GM23248 (cell line): ENCODE measurements around the gene GRAP2. TPM values are rescaled to one million over a fixed set of nuclear protein-coding genes. Genes with fewer than 3 reads are reported as not detected.

ENCODE experiments used
- DNase-seq: peaks from one replicate; pipeline ENCODE4 v3.0.0-alpha.2; 2015
- H2AFZ ChIP-seq: fragments of 200-600 bp; sonication (generic); 2 replicates; pipeline ENCODE4 v1.6.1; 2016; ENCODE audit warnings: antibody characterized with exemption
- H3F3A ChIP-seq: fragments of 200-600 bp; sonication (generic); 2 replicates; pipeline ENCODE4 v1.6.1; 2016; ENCODE audit warnings: mild to moderate bottlenecking, antibody characterized with exemption, mixed run types; ENCODE audit not compliant: insufficient read depth
- H3K27ac ChIP-seq: fragments of 200-600 bp; sonication (generic); 2 replicates; pipeline ENCODE4 v1.5.1; 2016; ENCODE audit warnings: mild to moderate bottlenecking
- H3K27me3 ChIP-seq: fragments of 200-600 bp; sonication (generic); replicated peaks from 2 replicates; pipeline ENCODE4 v1.6.1; 2016; ENCODE audit warnings: mild to moderate bottlenecking; ENCODE audit not compliant: insufficient read depth
- H3K36me3 ChIP-seq: fragments of 200-600 bp; sonication (generic); 2 replicates; pipeline ENCODE4 v1.6.1; 2016; ENCODE audit warnings: low read depth, mild to moderate bottlenecking
- H3K4me1 ChIP-seq: fragments of 200-600 bp; sonication (generic); 2 replicates; pipeline ENCODE4 v1.6.1; 2016; ENCODE audit warnings: mild to moderate bottlenecking; ENCODE audit not compliant: insufficient read depth
- H3K4me2 ChIP-seq: fragments of 200-600 bp; sonication (generic); one replicate; pipeline ENCODE4 v1.6.1; 2016; ENCODE audit warnings: mild to moderate bottlenecking; ENCODE audit not compliant: unreplicated experiment
- H3K4me3 ChIP-seq: fragments of 200-600 bp; sonication (generic); 2 replicates; pipeline ENCODE4 v1.5.1; 2016; ENCODE audit warnings: mild to moderate bottlenecking
- H3K79me2 ChIP-seq: fragments of 200-600 bp; sonication (generic); 2 replicates; pipeline ENCODE4 v1.6.1; 2016; ENCODE audit warnings: mild to moderate bottlenecking; ENCODE audit not compliant: insufficient read depth
- H3K9ac ChIP-seq: fragments of 200-600 bp; sonication (generic); 2 replicates; pipeline ENCODE4 v1.6.1; 2016; ENCODE audit warnings: mild to moderate bottlenecking
- H3K9me2 ChIP-seq: fragments of 200-600 bp; sonication (generic); 2 replicates; pipeline ENCODE4 v1.6.1; 2016; ENCODE audit warnings: mixed run types, mild to moderate bottlenecking, moderate library complexity; ENCODE audit not compliant: insufficient read depth
- H3K9me3 ChIP-seq: fragments of 200-600 bp; sonication (generic); one replicate; pipeline ENCODE4 v1.6.1; 2017; ENCODE audit warnings: low read depth
- H4K20me1 ChIP-seq: fragments of 200-600 bp; sonication (generic); 2 replicates; pipeline ENCODE4 v1.6.0; 2016; ENCODE audit not compliant: insufficient read depth
- EZH2 ChIP-seq: fragments of 200-600 bp; sonication (generic); IDR thresholded peaks from 2 replicates; pipeline ENCODE4 v1.6.1; 2018; ENCODE audit warnings: antibody characterized with exemption, mild to moderate bottlenecking; ENCODE audit not compliant: insufficient read depth, poor library complexity, severe bottlenecking
- EZH2phosphoT487 ChIP-seq: fragments of 200-600 bp; sonication (generic); IDR thresholded peaks from 2 replicates; pipeline ENCODE4 v1.6.1; 2018; ENCODE audit warnings: antibody characterized with exemption, moderate library complexity, mild to moderate bottlenecking, low read depth; ENCODE audit not compliant: insufficient read depth
- WGBS, 2 experiments: methylation state at CpG; one replicate each; pipeline ENCODE4 v1.1.6; 2015 to 2017; ENCODE audit warnings: low lambda C conversion rate in 2 of 2, low coverage in 1 of 2; ENCODE audit errors: missing lambda C conversion rate in 2 of 2; 5-methylcytosine and 5-hydroxymethylcytosine counted together
- in situ Hi-C: fragments of 300-500 bp; cut with MboI; formaldehyde crosslinking; loops from 2 replicates; pipeline ENCODE4 v1.15.0; 2020
- polyA plus RNA-seq: library from polyadenylated mRNA; unstranded; fragments of >200 nt; fragmentation: Nextera tagmentation; extraction: Ambion mirVana; gene quantifications from 2 replicates; pipeline ENCODE4 v1.2.1, GENCODE V29; 2016
- total RNA-seq: library from RNA; depleted of rRNA; stranded (reverse); fragments of >200 nt; shearing (Covaris generic); gene quantifications from 2 replicates; pipeline ENCODE4 v1.2.3, GENCODE V29; 2014; rRNA removed

The GRAP2 gene
- total RNA-seq (not detected in 2 replicates), polyA plus RNA-seq (not detected in 2 replicates)

DNA sequence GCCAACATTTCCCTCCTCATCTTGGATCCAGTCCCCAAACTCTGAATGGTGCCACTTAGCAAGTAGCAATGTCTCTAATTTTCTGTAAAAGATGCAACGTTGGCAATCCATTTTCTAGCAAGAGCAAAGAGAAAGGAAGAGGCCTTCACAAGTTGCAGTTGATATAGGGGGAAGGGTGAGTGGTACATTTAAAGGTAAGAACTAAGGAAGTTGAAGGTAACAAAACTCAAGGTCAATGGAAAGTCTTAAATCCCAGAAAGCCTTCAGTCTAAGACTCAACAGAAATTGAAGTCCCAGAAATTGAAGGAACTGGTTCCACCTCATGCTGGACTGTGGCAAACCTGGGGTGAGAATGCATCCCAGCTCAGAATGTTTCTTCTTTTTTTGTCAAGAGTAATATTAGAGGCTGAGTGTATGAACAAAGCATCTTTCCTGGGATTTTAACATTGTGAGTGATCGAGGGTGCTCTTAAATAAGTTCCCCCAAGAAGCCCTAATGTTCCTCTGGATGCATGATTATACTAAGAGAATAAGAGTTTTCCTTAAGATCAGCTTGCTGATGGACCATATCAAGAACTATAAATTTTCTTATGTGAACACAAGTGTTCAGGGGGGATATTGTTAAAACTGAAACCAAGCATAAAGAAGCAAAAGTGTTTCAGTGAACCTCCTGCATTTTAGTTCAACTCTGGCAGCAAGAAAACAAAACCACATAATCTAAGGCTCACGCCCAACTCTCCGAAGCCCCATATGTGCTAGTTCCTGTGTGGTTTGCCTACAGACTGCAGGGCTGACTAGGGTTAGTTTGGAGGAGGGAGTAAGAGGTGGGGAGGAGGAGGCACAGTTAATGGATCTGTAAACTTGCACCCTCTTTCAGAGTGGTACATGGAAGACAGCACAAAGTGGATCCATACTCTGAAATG is at the start of gene GRAP2:
GRAP2 (plus strand) TSS at position 779 of the 922 bp plus-strand sequence. CDS start 46,023 bp downstream, outside the sequence.
- in situ Hi-C loops: no loop called here
- WGBS, 2 experiments: 4 to 8% methylated on average over 4 of the region's 4 CpGs

DNA sequence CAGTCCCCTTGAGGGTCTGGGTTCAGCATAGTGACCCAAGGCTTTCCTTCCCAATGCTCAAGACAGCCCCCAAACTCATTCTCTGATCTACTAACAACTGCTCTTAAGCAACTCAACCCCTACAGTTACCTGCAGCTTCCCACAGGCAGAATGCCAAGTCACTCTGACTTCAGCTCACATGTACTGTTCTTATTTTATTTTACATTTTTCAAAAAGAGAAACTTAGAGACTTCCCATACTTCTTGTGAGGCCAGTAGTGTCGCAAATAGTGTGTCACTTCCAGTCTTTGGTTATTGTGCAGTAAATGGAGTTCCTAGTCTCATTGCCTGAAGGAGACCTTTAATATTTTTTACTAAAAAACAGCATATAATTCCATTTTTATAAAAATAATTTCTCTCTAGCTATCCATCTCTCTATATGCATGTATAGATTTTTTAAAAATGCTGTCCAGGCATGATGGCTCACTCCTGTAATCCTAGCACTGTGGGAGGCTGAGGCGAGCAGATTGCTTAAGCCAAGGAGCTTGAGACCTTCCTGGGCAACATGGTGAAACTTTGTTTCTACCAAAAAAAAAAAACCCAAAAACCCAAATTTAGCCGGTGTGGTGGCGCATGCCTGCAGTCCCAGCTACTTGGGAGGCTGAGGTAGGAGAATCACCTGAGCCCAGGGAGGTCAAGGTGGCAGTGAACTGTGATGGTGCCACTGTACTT is 49.1 kb upstream of the GRAP2 start:
- H3K27ac ChIP-seq: no peak overlapping the region
- TF ChIP-seq EZH2phosphoT487: no peak
- no peak for TF ChIP-seq EZH2
- no peaks in the 10 kb centered on the region for H3K9me2 ChIP-seq
- DNase-seq: no peak
- no peaks in the 10 kb centered on the region for H3K9me3 ChIP-seq
- WGBS, 2 experiments: 68 to 72% methylated on average over 4 of the region's 4 CpGs
- H3K4me2 ChIP-seq: no peak overlapping the region
- H3K36me3 ChIP-seq: no peaks in the 10 kb centered on the region
- H3F3A ChIP-seq: no peaks in the 10 kb centered on the region
- peaks cover 25% of the 10 kb centered on the region; the same call in 1 of the 2 replicates for H3K27me3 ChIP-seq
- no peaks in the 10 kb centered on the region for H4K20me1 ChIP-seq
- H3K9ac ChIP-seq: no peak overlapping the region
- H2AFZ ChIP-seq: no peak overlapping the region
- H3K4me1 ChIP-seq: no peaks in the 10 kb centered on the region
- H3K4me3 ChIP-seq: no peak overlapping the region
- H3K79me2 ChIP-seq: no peaks in the 10 kb centered on the region
- in situ Hi-C loops: no loop called here

More for the DNA sequence above, at the start of gene GRAP2:
- Histone ChIP-seq H3K4me3 (no peak within 1 kb of the TSS), H3K4me2 (no peak within 1 kb of the TSS), H3K9ac (no peak within 1 kb of the TSS), H2AFZ (no peak within 1 kb of the TSS), H3K27ac (no peak within 1 kb of the TSS), H3F3A (no peaks in the 10 kb centered on the region), H3K9me2 (no peaks in the 10 kb centered on the region), H3K79me2 (no peaks in the 10 kb centered on the region), H3K36me3 (no peaks in the 10 kb centered on the region), H4K20me1 (no peaks in the 10 kb centered on the region), H3K4me1 (no peaks in the 10 kb centered on the region), H3K27me3 (peaks cover 65% of the 10 kb centered on the region), H3K9me3 (no peaks in the 10 kb centered on the region)
- TF ChIP-seq EZH2phosphoT487 (no peak), EZH2 (no peak)
- no peak for DNase-seq

DNA sequence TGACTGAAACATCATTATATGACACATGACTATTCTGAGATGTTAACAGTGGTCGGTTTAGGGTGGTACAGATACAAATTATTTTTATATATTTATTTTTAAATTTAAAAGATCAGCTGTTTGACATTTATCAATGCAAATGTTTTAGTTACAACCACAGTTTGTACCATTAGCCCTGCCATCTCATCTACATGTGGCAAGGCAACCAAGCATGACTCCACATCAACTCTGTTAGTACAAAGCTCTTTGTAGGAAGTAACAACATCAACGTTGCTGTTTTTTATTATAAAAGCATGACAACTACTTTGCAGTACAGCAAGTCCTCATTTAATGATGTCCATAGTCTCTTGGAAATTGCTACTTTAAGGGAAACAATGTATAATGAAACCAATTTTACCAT is 48.1 kb upstream of the GRAP2 start:
- WGBS, 2 experiments: 25 to 38% methylated on average over 2 of the region's 2 CpGs
- no peak for TF ChIP-seq EZH2phosphoT487
- no peak for TF ChIP-seq EZH2

DNA sequence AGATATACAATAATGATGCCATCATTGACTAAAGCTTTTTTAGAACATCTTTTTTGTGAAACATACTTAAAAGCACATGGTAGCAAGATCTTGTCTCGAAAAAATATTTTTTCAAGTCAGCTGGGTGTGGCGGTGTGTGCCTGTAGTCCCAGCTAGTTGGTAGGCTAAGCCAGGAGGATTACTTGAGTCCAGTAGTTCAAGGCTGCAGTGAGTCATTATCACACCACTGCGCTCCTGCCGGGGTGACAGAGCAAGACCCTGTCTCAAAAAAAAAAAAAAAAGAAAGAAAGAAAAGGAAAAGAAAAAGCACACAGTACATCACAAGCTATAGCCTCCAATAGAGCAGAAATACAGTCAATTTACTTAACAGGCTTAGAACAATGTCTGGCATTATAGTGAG is 44.3 kb upstream of the GRAP2 start:
- Histone ChIP-seq H3F3A (no peaks in the 10 kb centered on the region), H3K9me2 (no peaks in the 10 kb centered on the region), H3K9me3 (no peaks in the 10 kb centered on the region), H3K79me2 (no peaks in the 10 kb centered on the region), H2AFZ (no peak overlapping the region), H3K4me1 (no peaks in the 10 kb centered on the region), H3K4me2 (no peak overlapping the region), H3K4me3 (no peak overlapping the region), H3K36me3 (no peaks in the 10 kb centered on the region), H3K27me3 (peaks cover 38% of the 10 kb centered on the region), H4K20me1 (no peaks in the 10 kb centered on the region), H3K9ac (no peak overlapping the region), H3K27ac (no peak overlapping the region)
- DNase-seq: no peak
- 40 to 54% methylated on average over 4 of the region's 4 CpGs for WGBS, 2 experiments
- in situ Hi-C loops: no loop called here
- TF ChIP-seq EZH2phosphoT487 (no peak), EZH2 (no peak)

More for the DNA sequence above, 48.1 kb upstream of the GRAP2 start:
- Histone ChIP-seq H3K4me2 (no peak overlapping the region), H3K79me2 (no peaks in the 10 kb centered on the region), H3K9me3 (no peaks in the 10 kb centered on the region), H3K9me2 (no peaks in the 10 kb centered on the region), H3K36me3 (no peaks in the 10 kb centered on the region), H2AFZ (no peak overlapping the region), H3K27me3 (peaks cover 25% of the 10 kb centered on the region; the same call in 1 of the 2 replicates), H3F3A (no peaks in the 10 kb centered on the region), H3K4me3 (no peak overlapping the region), H4K20me1 (no peaks in the 10 kb centered on the region), H3K4me1 (no peaks in the 10 kb centered on the region), H3K9ac (no peak overlapping the region), H3K27ac (no peak overlapping the region)
- in situ Hi-C loops: no loop called here
- no peak for DNase-seq
